ENCODE data around the gene STIP1.

The STIP1 gene

DNA sequence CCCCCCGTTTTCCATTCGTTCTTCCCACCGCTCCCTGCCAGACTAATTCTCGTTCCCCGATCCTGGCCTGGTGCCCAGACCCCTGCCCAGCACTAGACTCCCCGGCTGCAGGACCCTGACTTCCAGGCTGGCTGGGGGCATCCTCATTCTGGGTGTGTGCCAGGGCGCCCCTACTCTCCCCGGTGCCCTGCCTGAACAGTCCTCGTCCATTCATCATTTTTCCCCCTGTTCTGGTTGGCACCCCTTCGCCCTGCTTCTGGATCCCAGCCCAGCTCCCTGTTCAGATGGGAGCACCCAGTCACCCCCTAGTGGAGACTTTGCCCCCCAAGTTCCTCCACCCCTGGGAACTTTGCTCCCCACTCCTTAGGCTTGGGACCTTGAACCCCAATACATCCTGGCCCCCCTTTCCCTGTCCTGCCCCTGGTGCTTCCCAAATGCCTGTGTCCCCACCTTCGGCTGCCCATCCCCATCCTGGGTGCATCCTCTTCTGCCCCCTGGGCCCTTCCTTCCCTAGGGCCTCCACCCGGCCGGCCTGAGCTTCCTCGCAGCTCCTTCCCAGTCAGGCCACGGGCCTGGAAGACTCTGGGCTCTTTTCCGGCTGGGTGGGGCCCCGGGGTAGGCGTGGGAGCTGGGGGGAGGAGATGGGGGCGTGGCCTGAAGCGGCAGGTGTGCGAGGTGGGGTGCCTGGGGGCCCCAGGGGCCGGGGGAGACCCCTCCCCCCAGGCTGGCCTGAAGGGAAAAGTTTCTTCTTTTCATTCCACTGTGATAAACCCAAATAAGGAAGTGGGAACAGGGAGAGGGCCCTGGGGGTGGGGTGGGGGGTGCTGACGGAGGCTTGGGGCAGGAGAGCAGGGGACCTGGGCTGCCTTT, 66.3 kb downstream of the STIP1 start:
- no peak for DNase-seq

GRCh38 chr11:64253043-64253442, 67.1 kb downstream of the STIP1 start:
- DNase-seq: no peak

- no peak for DNase-seq
Measured at GRCh38 chr11:64253481-64253880, 67.5 kb downstream of the STIP1 start.

Data from T-helper 1 cell (primary cell).